GM12874 (cell line): ENCODE data around the gene SLC39A10.

Source experiments
- CTCF ChIP-seq: IDR thresholded peaks from 2 replicates; pipeline ENCODE4 v1.5.1; 2011; ENCODE audit warnings: low read depth, mild to moderate bottlenecking, control low read depth, low read length, moderate library complexity; ENCODE audit not compliant: insufficient read depth

Gene SLC39A10

DNA sequence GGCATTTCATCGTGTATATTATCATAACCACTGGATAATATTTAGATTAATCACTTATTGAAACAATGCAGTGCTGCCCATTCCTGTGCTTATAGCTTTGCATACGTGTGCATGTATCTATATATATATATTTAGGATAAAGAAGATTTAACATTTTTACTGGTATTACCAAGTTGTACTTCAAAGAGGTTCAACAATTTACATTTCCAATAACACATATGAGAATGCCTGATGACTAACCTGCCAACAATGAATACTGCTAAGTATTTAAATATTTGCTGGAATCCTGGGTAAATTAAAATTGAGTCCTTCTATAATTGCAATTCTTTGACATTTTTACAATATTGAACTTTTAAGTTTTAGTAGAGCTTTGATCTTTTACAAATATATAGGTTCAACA lies 111.4 kb downstream of the SLC39A10 start:
- no peak for TF ChIP-seq CTCF

DNA sequence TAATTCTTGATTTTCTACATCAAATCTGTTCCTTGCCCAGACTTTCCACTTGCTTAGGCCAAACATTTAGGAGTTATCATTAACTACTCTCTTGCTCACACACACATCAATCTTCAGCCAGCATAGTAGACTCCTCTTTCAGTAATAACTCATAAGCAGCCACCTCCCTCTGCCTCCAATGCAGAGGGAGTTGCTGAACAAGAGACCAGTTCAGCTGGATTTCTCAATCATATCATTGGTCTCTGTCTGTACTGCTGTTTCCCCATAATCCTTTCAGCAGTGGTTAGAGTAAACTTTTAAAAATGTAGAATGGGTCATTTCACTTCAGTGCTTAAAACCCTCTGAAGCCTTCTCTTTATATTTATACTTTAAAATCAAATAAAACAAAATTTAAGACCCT lies 112.9 kb downstream of the SLC39A10 start:
- TF ChIP-seq CTCF: no peak

DNA sequence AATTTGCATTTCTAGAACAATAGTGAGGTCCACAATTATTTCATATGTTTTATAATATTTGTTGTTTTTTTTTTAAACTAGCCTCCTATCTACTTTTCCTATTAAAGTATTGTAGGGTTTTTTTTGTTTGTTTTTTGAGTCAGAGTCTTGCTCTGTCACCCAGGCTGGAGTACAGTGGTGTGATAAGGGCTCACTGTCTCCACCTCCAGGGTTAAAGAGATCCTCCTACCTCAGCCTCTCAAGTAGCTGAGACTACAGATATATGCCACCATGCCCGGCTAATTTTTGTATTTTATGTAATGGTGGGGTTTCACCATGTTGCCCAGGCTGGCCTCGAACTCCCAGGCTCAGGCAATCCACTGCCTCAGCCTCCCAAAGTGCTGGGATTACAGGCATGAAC lies 122.5 kb downstream of the SLC39A10 start:
- TF ChIP-seq CTCF: no peak

DNA sequence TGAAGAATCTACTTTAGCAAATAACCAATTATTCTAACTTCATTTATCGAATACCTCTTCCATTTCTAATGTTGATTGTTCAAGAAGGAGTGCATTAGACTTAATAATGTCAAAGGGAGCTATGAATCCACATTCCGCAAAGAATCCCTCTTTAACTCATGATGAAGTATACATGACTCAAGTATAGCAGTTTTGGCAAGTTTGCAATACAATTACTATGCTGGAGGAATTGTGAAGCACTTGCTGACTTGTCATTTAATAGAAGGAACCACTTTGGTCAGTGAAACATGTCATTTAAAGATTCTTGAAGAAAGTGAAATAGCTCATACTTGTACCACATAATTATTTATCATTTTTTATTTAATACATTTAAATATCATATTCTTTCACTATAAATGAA lies 125.1 kb downstream of the SLC39A10 start:
- no peak for TF ChIP-seq CTCF
